IMR-90 (cell line): ENCODE results near the gene POFUT1. TPM values are rescaled to one million over a fixed set of nuclear protein-coding genes. Genes with fewer than 3 reads are reported as not detected.

Experiments
- ATAC-seq: fragments of 200-7000 bp; cut with Tn5 transposase; 2 replicates; pipeline ENCODE4 v1.9.1; 2020; ENCODE audit warnings: low read depth, mild to moderate bottlenecking, moderate library complexity
- BruUV-seq: library from RNA; stranded (reverse); fragments of 400-500 nt; replicated peaks from 2 replicates; lab custom pipeline; 2021; lab: Mats Ljungman, UMichigan
- CTCF ChIA-PET: fragments of 300-600 bp; formaldehyde crosslinking; extraction: SDS; loops from one replicate; lab custom pipeline; 2021; ENCODE audit warnings: antibody characterized with exemption; lab: Yijun Ruan, JAX
- POLR2A ChIA-PET: fragments of 300-600 bp; sonication (Branson Sonifier 250); formaldehyde crosslinking; loops from one replicate; lab custom pipeline; 2022; ENCODE audit warnings: antibody characterized with exemption; ENCODE audit not compliant: unreplicated experiment; lab: Charles Lee
- DNase-seq: peaks from one replicate; pipeline ENCODE4 v3.0.0; 2013
- H2AFZ ChIP-seq: replicated peaks from 2 replicates; pipeline ENCODE3; 2013; ENCODE audit warnings: low read length, mild to moderate bottlenecking; ENCODE audit not compliant: poor library complexity
- H2AK5ac ChIP-seq: 2 replicates; pipeline ENCODE4 v1.6.1; 2013; ENCODE audit warnings: low read depth, low read length, inconsistent platforms
- H2AK9ac ChIP-seq: replicated peaks from 2 replicates; pipeline ENCODE3; 2013; ENCODE audit warnings: mild to moderate bottlenecking, low read depth, low read length, moderate library complexity; ENCODE audit not compliant: poor library complexity
- H2BK120ac ChIP-seq: 2 replicates; pipeline ENCODE4 v1.6.1; 2013; ENCODE audit warnings: low read depth, low read length, inconsistent platforms
- H2BK15ac ChIP-seq: 3 replicates; pipeline ENCODE4 v1.6.1; 2013; ENCODE audit warnings: low read depth, low read length, inconsistent platforms
- H2BK20ac ChIP-seq: 2 replicates; pipeline ENCODE4 v1.6.1; 2013; ENCODE audit warnings: low read depth, mild to moderate bottlenecking, inconsistent platforms, low read length, moderate library complexity
- H2BK5ac ChIP-seq: 2 replicates; pipeline ENCODE4 v1.6.1; 2013; ENCODE audit warnings: mild to moderate bottlenecking, low read depth, low read length, inconsistent platforms; ENCODE audit not compliant: poor library complexity, severe bottlenecking
- H3K14ac ChIP-seq: replicated peaks from 2 replicates; pipeline ENCODE4 v1.6.1; 2013; ENCODE audit warnings: low read depth, low read length, inconsistent platforms
- H3K18ac ChIP-seq: 2 replicates; pipeline ENCODE4 v1.6.1; 2013; ENCODE audit warnings: low read depth, low read length, control low read depth
- H3K23ac ChIP-seq: 2 replicates; pipeline ENCODE4 v1.6.1; 2013; ENCODE audit warnings: low read depth, low read length, inconsistent platforms
- H3K27ac ChIP-seq: 2 replicates; pipeline ENCODE4 v1.5.1; 2013; ENCODE audit warnings: mild to moderate bottlenecking, control low read depth, low read length; ENCODE audit not compliant: insufficient read depth
- H3K27me3 ChIP-seq: 2 replicates; pipeline ENCODE4 v1.6.1; 2013; ENCODE audit warnings: low read length; ENCODE audit not compliant: control insufficient read depth, insufficient read depth
- H3K36me3 ChIP-seq: 2 replicates; pipeline ENCODE4 v1.6.1; 2013; ENCODE audit warnings: low read length, mixed read lengths; ENCODE audit not compliant: control insufficient read depth, insufficient read depth
- H3K4ac ChIP-seq: 2 replicates; pipeline ENCODE4 v1.6.1; 2013; ENCODE audit warnings: low read depth, low read length, inconsistent platforms
- H3K4me1 ChIP-seq: 2 replicates; pipeline ENCODE4 v1.6.1; 2013; ENCODE audit warnings: low read length, mixed read lengths; ENCODE audit not compliant: control insufficient read depth, insufficient read depth
- H3K4me2 ChIP-seq: 2 replicates; pipeline ENCODE4 v1.6.1; 2013; ENCODE audit warnings: low read depth, mild to moderate bottlenecking, control low read depth, low read length, moderate library complexity
- H3K4me3 ChIP-seq: 2 replicates; pipeline ENCODE4 v1.5.1; 2013; ENCODE audit warnings: low read depth, mild to moderate bottlenecking, control low read depth, low read length, moderate library complexity; ENCODE audit not compliant: insufficient read depth
- H3K56ac ChIP-seq: 2 replicates; pipeline ENCODE4 v1.6.1; 2013; ENCODE audit warnings: low read length, inconsistent platforms; ENCODE audit not compliant: insufficient read depth; ENCODE audit errors: extremely low read depth
- H3K79me1 ChIP-seq, 2 experiments: 2 replicates each; pipeline ENCODE4 v1.6.1; 2013; ENCODE audit warnings: low read length in 2 of 2, inconsistent platforms in 1 of 2, low read depth in 1 of 2
- H3K9ac ChIP-seq: 2 replicates; pipeline ENCODE4 v1.6.1; 2013; ENCODE audit warnings: low read depth, low read length, control low read depth
- H3K9me1 ChIP-seq: 2 replicates; pipeline ENCODE4 v1.6.1; 2013; ENCODE audit warnings: low read length, inconsistent platforms; ENCODE audit not compliant: insufficient read depth
- H3K9me3 ChIP-seq: 2 replicates; pipeline ENCODE4 v1.6.1; 2013; ENCODE audit warnings: low read length; ENCODE audit not compliant: control insufficient read depth, insufficient read depth
- H4K20me1 ChIP-seq: 2 replicates; pipeline ENCODE4 v1.6.1; 2013; ENCODE audit warnings: low read length, inconsistent platforms; ENCODE audit not compliant: insufficient read depth
- H4K5ac ChIP-seq: 2 replicates; pipeline ENCODE4 v1.6.1; 2013; ENCODE audit warnings: mild to moderate bottlenecking, low read depth, low read length, control low read depth
- H4K8ac ChIP-seq, 2 experiments: 2 replicates each; pipeline ENCODE4 v1.6.1; 2013; ENCODE audit warnings: low read depth in 2 of 2, low read length in 2 of 2, control low read depth in 1 of 2, inconsistent platforms in 1 of 2
- H4K91ac ChIP-seq: 2 replicates; pipeline ENCODE4 v1.6.1; 2013; ENCODE audit warnings: low read depth, low read length, inconsistent platforms; ENCODE audit not compliant: insufficient read depth
- CHD1 ChIP-seq: IDR thresholded peaks from 2 replicates; pipeline ENCODE4 v1.6.1; 2012; ENCODE audit warnings: low read depth, low read length, improper control_type of control experiment
- CTCF ChIP-seq: conservative IDR thresholded peaks from 2 replicates; pipeline ENCODE4 v1.5.1; 2012; ENCODE audit warnings: mild to moderate bottlenecking, low read depth, low read length, improper control_type of control experiment
- ELK1 ChIP-seq: fragments of 150-350 bp; IDR thresholded peaks from 2 replicates; pipeline ENCODE4 v1.6.1; 2016; ENCODE audit warnings: low read depth, mild to moderate bottlenecking, low read length, moderate library complexity, borderline replicate concordance
- FOS ChIP-seq: fragments of 150-350 bp; IDR thresholded peaks from 2 replicates; pipeline ENCODE4 v1.6.1; 2016; ENCODE audit warnings: low read depth, low read length
- RCOR1 ChIP-seq: IDR thresholded peaks from 2 replicates; pipeline ENCODE4 v1.6.1; 2012; ENCODE audit warnings: mild to moderate bottlenecking, low read length, improper control_type of control experiment; ENCODE audit not compliant: insufficient replicate concordance
- WGBS, 2 experiments: methylation state at CpG; one replicate each; pipeline versions ENCODE4 v1.1.5 to v1.1.7; 2013; ENCODE audit warnings: missing lambda C conversion rate in 2 of 2; ENCODE audit not compliant: insufficient read length in 1 of 2; ENCODE audit errors: extremely low coverage in 2 of 2; 5-methylcytosine and 5-hydroxymethylcytosine counted together
- dilution Hi-C: fragments of 300-500 bp; cut with HindIII; formaldehyde crosslinking; loops from one replicate; pipeline ENCODE4 v1.14.3; 2018; ENCODE audit warnings: low sequenced_read_pairs; ENCODE audit not compliant: unreplicated experiment
- in situ Hi-C: fragments of 300-500 bp; cut with MboI; formaldehyde crosslinking; loops from 3 replicates; pipeline ENCODE4 v1.14.3; 2019; ENCODE audit warnings: low sequenced_read_pairs, inconsistent platforms, mixed read lengths
- intact Hi-C: fragments of 100-400 bp; cut with micrococcal nuclease; formaldehyde crosslinking; loops from 2 replicates; pipeline ENCODE4 v1.10.0; 2022
- polyA plus RNA-seq, 3 experiments: library from polyadenylated mRNA; depleted of rRNA; stranded (reverse); fragments of >200 nt; gene quantifications; 2 replicates each; pipeline ENCODE4 v1.2.3, GENCODE V29; 2012; ENCODE audit warnings: low replicate concordance in 1 of 3
- total RNA-seq: library from RNA; depleted of rRNA; stranded (reverse); fragments of >200 nt; gene quantifications from 2 replicates; pipeline ENCODE4 v1.2.3, GENCODE V29; 2012

The POFUT1 gene
- total and polyA plus RNA-seq, 2 of the 4 experiments (the other 2 are of a cell fraction): 25.5 to 41.1 TPM

- Histone ChIP-seq H3K9me1 (peaks cover 10% of the 10 kb centered on the region), H2BK5ac (no peak overlapping the region), H3K4me1 (no peaks in the 10 kb centered on the region), H4K5ac (no peak overlapping the region), H3K4me2 (no peak overlapping the region), H3K56ac (no peak overlapping the region), H3K4me3 (no peak overlapping the region), H2BK120ac (no peak overlapping the region), H3K4ac (no peak overlapping the region), H3K79me1 (peaks cover 3 to 10% of the 10 kb centered on the region in 2 experiments; a peak in 2 of 4 replicates), H3K36me3 (peaks cover 43% of the 10 kb centered on the region), H2BK15ac (no peak overlapping the region), H4K20me1 (no peaks in the 10 kb centered on the region; the same call in 1 of the 2 replicates), H3K27ac (no peak overlapping the region), H2AK5ac (no peak overlapping the region), H2AFZ (no peak overlapping the region), H3K27me3 (no peaks in the 10 kb centered on the region), H2BK20ac (no peak overlapping the region), H3K23ac (no peak overlapping the region), H4K91ac (no peak overlapping the region), H3K9me3 (no peaks in the 10 kb centered on the region), H3K18ac (no peak overlapping the region), H3K14ac (no peak overlapping the region), H3K9ac (no peak overlapping the region), H2AK9ac (no peak overlapping the region), H4K8ac (no peak overlapping the region)
- TF ChIP-seq FOS: no peak
- TF ChIP-seq ELK1: no peak
- TF ChIP-seq CTCF: no peak
- no peak for TF ChIP-seq CHD1
- no peak for TF ChIP-seq RCOR1
- in situ Hi-C loops: no loop called here
- ATAC-seq: no peak
- WGBS, 2 experiments: 100% methylated on average over 1 of the region's 4 CpGs; no CpG with 5 or more reads in 1 of the 2 experiments
- CTCF ChIA-PET: no interaction called here
- no TSS peak for BruUV-seq
- intact Hi-C loops: no loop called here
- DNase-seq: no peak
- dilution Hi-C loops: no loop called here
- POLR2A ChIA-PET: no interaction called here
Observed at GRCh38 chr20:32224463-32224862, 16.8 kb downstream of the POFUT1 start.
